Measurements from ENCODE around the gene BEAN1. TPM values are rescaled to one million over a fixed set of nuclear protein-coding genes. Genes with fewer than 3 reads are reported as not detected.
A peak's percentile ranks its signal among the peaks of the same experiment; 100 is the strongest.

BEAN1 gene
- total and polyA plus RNA-seq, 2 experiments from 2014 or later, result 0.07 to 0.10 TPM

GRCh38 chr16:66478733-66479511 lies 51.8 kb downstream of the BEAN1 start:
- Mint-ChIP-seq H3K4me1 (peaks cover 20% of the 10 kb centered on the region), H3K36me3 (ENCODE audit: low read depth) (no peaks in the 10 kb centered on the region), H3K9me3 (no peaks in the 10 kb centered on the region; the same call in 2 of the 3 replicates), H3K27ac (no peak overlapping the region), H3K4me3 (no peak overlapping the region), H3K27me3 (ENCODE audit: insufficient read depth, low read depth, poor library complexity) (peaks cover 9% of the 10 kb centered on the region)
- no peaks in the 10 kb centered on the region for H3K27me3 ChIP-seq (ENCODE audit: insufficient read depth)
- H3K27ac ChIP-seq (ENCODE audit: low read depth), result no peak overlapping the region
- TF ChIP-seq ZNF462 (CRISPR knock-in tag; IDR thresholded peaks at IDR 0.05) (0 out of 2 replicates have a peak, but pooled peaks have one; percentile 25), CREB1 (CRISPR knock-in tag; IDR thresholded peaks at IDR 0.05; ENCODE audit: low read depth) (no peak), REST (IDR thresholded peaks at IDR 0.05; ENCODE audit: unreplicated experiment) (no peak), ZNF331 (CRISPR knock-in tag; IDR thresholded peaks at IDR 0.05; ENCODE audit: low read depth) (no peak), ZNF114 (CRISPR knock-in tag; IDR thresholded peaks at IDR 0.05) (no peak), ETS1 (IDR thresholded peaks at IDR 0.05) (0 out of 2 replicates have a peak, but pooled peaks have one; percentile 43), POLR2AphosphoS5 (IDR thresholded peaks at IDR 0.05; ENCODE audit: low read depth) (no peak), NANOG (IDR thresholded peaks at IDR 0.05; ENCODE audit: borderline replicate concordance) (no peak), CTCF (conservative IDR thresholded peaks at IDR 0.05; ENCODE audit: low read depth in 2 of 2) (peak; percentile 71 to 88), EZH2phosphoT487 (IDR thresholded peaks at IDR 0.05; ENCODE audit: unreplicated experiment) (no peak), EZH2 (IDR thresholded peaks at IDR 0.05; ENCODE audit: low read depth, unreplicated experiment) (no peak), STAT1 (IDR thresholded peaks at IDR 0.05; ENCODE audit: unreplicated experiment) (no peak), JUNB (IDR thresholded peaks at IDR 0.05; ENCODE audit: unreplicated experiment) (no peak)
- H3K4me2 ChIP-seq, result 0 out of 2 replicates have a peak overlapping the region, but pooled peaks have one; percentile 26
- H3K4me3 ChIP-seq, result no peak overlapping the region
- no peaks in the 10 kb centered on the region for H3K79me2 ChIP-seq (replicated peaks; ENCODE audit: insufficient read depth)
- H2AFZ ChIP-seq, result peak overlapping the region; percentile 93
- ATAC-seq (peak; percentile 85), DNase-seq (ENCODE audit: low spot score) (peak; percentile 88)
- H3K36me3 ChIP-seq (ENCODE audit: insufficient read depth), result no peaks in the 10 kb centered on the region
- H3K4me1 ChIP-seq (ENCODE audit: insufficient read depth), result peaks cover 5% of the 10 kb centered on the region; the same call in 1 of the 2 replicates
- H3F3A ChIP-seq (replicated peaks; ENCODE audit: low read depth), result no peaks in the 10 kb centered on the region
- H4K20me1 ChIP-seq (replicated peaks; ENCODE audit: insufficient read depth), result no peaks in the 10 kb centered on the region
- H3K9me2 ChIP-seq (ENCODE audit: insufficient read depth), result no peaks in the 10 kb centered on the region

Data from GM23338 (cell line).